ENCODE data around the gene RASGEF1C. TPM values are rescaled to one million over a fixed set of nuclear protein-coding genes. Genes with fewer than 3 reads are reported as not detected.

RASGEF1C gene
- total RNA-seq, 1 experiment from 2014 or later, result 0.29 TPM

DNA sequence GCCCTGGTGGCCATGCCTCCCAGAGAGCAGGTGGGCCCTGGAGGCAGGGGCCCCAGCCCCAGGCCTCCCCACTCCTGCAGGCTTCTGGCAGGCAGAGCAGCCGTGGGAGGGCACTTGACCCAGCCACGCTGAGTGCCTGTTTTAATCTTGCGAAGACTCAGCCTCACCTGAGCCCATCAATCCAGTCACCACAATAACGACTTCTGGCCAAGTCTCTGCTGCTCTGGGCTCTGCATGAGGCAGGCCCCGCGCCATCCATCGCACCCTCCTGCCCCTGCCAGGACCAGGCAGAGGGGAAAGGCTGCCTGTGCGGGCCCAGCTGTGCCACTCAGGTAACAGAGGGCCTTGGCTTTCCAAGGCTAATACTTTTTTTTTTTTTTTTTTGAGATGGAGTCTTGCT, 32.8 kb downstream of the RASGEF1C start:
- H3K36me3 ChIP-seq (ENCODE audit: low read depth, low read length), result no peaks in the 10 kb centered on the region
- no peaks in the 10 kb centered on the region for H3K4me1 ChIP-seq (ENCODE audit: insufficient read depth, low read length)
- no TSS peak for BruUV-seq (replicated peaks)
- DNase-seq (no peak), ATAC-seq (no peak)
- TF ChIP-seq, protein P1, sequence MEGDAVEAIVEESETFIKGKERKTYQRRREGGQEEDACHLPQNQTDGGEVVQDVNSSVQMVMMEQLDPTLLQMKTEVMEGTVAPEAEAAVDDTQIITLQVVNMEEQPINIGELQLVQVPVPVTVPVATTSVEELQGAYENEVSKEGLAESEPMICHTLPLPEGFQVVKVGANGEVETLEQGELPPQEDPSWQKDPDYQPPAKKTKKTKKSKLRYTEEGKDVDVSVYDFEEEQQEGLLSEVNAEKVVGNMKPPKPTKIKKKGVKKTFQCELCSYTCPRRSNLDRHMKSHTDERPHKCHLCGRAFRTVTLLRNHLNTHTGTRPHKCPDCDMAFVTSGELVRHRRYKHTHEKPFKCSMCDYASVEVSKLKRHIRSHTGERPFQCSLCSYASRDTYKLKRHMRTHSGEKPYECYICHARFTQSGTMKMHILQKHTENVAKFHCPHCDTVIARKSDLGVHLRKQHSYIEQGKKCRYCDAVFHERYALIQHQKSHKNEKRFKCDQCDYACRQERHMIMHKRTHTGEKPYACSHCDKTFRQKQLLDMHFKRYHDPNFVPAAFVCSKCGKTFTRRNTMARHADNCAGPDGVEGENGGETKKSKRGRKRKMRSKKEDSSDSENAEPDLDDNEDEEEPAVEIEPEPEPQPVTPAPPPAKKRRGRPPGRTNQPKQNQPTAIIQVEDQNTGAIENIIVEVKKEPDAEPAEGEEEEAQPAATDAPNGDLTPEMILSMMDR (conservative IDR thresholded peaks at IDR 0.05; ENCODE audit: low read depth, low read length), result no peak
- TF ChIP-seq EZH2phosphoT487 (IDR thresholded peaks at IDR 0.05; ENCODE audit: borderline replicate concordance, low read length) (no peak), EZH2 (IDR thresholded peaks at IDR 0.05; ENCODE audit: low read length, unreplicated experiment) (no peak)
- no peak overlapping the region for H3K27ac ChIP-seq (ENCODE audit: low read length)
- no peak overlapping the region for H3K9ac ChIP-seq (ENCODE audit: low read length)
- H3K79me2 ChIP-seq (ENCODE audit: low read length), result no peaks in the 10 kb centered on the region
- H3K4me2 ChIP-seq (ENCODE audit: low read length), result no peak overlapping the region
- no peaks in the 10 kb centered on the region for H3K9me3 ChIP-seq (ENCODE audit: low read length)
- H3K9me2 ChIP-seq (replicated peaks; ENCODE audit: low read length), result no peaks in the 10 kb centered on the region
- H4K20me1 ChIP-seq (ENCODE audit: low read length), result no peaks in the 10 kb centered on the region
- no peaks in the 10 kb centered on the region for H3F3A ChIP-seq (ENCODE audit: low read length, unreplicated experiment)
- no peak overlapping the region for H2AFZ ChIP-seq (ENCODE audit: low read length)
- intact Hi-C loops (cut with micrococcal nuclease), result no loop called here
- no peak overlapping the region for H3K4me3 ChIP-seq (ENCODE audit: low read length)
- ChIA-PET CTCF (no interaction called here), POLR2A (ENCODE audit: unreplicated experiment) (no interaction called here)
- no peaks in the 10 kb centered on the region for H3K27me3 ChIP-seq (ENCODE audit: low read length)

DNA sequence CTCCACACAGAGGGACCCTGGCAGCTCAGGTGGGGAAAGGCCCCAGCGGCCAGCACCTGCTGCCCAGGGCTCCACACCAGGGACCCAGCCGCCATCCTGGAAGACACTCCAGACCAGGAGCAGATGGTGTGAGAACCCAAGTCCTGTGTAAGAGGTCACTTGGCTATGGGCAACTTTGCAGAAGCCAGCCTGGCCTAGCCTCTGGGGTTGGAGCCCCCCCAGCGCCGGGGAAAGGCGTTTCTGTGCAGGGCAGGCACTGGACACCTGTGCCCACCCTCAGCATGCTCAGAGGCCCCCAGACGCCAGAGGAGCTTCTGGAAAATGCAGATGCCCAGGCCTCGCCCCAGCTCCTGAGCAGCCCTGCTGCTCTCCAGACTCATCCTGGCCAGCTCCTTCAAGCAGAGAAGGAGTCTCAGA, 34.0 kb downstream of the RASGEF1C start:
- Histone ChIP-seq H3K27ac (ENCODE audit: low read length) (no peak overlapping the region), H3K27me3 (ENCODE audit: low read length) (no peaks in the 10 kb centered on the region), H3K9me2 (replicated peaks; ENCODE audit: low read length) (no peaks in the 10 kb centered on the region), H3K4me2 (ENCODE audit: low read length) (no peak overlapping the region), H3F3A (ENCODE audit: low read length, unreplicated experiment) (no peaks in the 10 kb centered on the region), H4K20me1 (ENCODE audit: low read length) (no peaks in the 10 kb centered on the region), H3K79me2 (ENCODE audit: low read length) (no peaks in the 10 kb centered on the region), H3K36me3 (ENCODE audit: low read depth, low read length) (no peaks in the 10 kb centered on the region), H2AFZ (ENCODE audit: low read length) (no peak overlapping the region), H3K4me3 (ENCODE audit: low read length) (no peak overlapping the region), H3K4me1 (ENCODE audit: insufficient read depth, low read length) (no peaks in the 10 kb centered on the region), H3K9me3 (ENCODE audit: low read length) (no peaks in the 10 kb centered on the region), H3K9ac (ENCODE audit: low read length) (no peak overlapping the region)
- no peak for DNase-seq
- ATAC-seq, result no peak
- intact Hi-C loops (cut with micrococcal nuclease), result no loop called here
- CTCF ChIA-PET, result no interaction called here
- BruUV-seq (replicated peaks), result no TSS peak
- POLR2A ChIA-PET (ENCODE audit: unreplicated experiment), result no interaction called here
- no peak for TF ChIP-seq EZH2 (IDR thresholded peaks at IDR 0.05; ENCODE audit: low read length, unreplicated experiment)
- TF ChIP-seq, protein P1 (conservative IDR thresholded peaks at IDR 0.05; ENCODE audit: low read depth, low read length), result no peak
- no peak for TF ChIP-seq EZH2phosphoT487 (IDR thresholded peaks at IDR 0.05; ENCODE audit: borderline replicate concordance, low read length)

DNA sequence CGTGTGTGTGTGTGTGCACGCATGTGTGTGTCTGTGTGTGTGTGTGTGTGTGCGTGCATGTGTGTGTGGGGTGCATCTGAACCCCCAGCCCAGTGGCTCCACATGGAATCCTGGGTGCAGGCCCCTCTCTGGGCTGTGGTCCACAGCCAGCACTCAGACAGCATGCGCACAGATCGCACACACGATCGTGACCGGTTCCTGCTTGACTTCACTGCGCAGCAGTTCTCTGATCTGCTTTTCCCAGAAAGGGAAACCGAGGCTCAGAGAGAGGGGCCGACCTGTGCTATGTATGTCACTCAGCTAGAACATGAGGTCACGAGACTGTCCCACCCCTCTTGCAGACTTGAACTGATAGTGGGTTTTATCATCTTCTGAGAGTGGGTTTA, 34.4 kb downstream of the RASGEF1C start:
- H3K27me3 ChIP-seq (ENCODE audit: low read length), result no peaks in the 10 kb centered on the region
- POLR2A ChIA-PET (ENCODE audit: unreplicated experiment), result no interaction called here

More for the DNA sequence above, 34.4 kb downstream of the RASGEF1C start:
- no peaks in the 10 kb centered on the region for H3K9me2 ChIP-seq (replicated peaks; ENCODE audit: low read length)
- no peaks in the 10 kb centered on the region for H4K20me1 ChIP-seq (ENCODE audit: low read length)
- H3K79me2 ChIP-seq (ENCODE audit: low read length), result no peaks in the 10 kb centered on the region
- no peaks in the 10 kb centered on the region for H3K36me3 ChIP-seq (ENCODE audit: low read depth, low read length)
- CTCF ChIA-PET, result no interaction called here
- no peak for TF ChIP-seq EZH2 (IDR thresholded peaks at IDR 0.05; ENCODE audit: low read length, unreplicated experiment)
- TF ChIP-seq, protein P1 (conservative IDR thresholded peaks at IDR 0.05; ENCODE audit: low read depth, low read length), result no peak
- TF ChIP-seq EZH2phosphoT487 (IDR thresholded peaks at IDR 0.05; ENCODE audit: borderline replicate concordance, low read length), result no peak
- no peaks in the 10 kb centered on the region for H3K9me3 ChIP-seq (ENCODE audit: low read length)
- H3K27ac ChIP-seq (ENCODE audit: low read length), result no peak overlapping the region
- no peak overlapping the region for H2AFZ ChIP-seq (ENCODE audit: low read length)
- ATAC-seq, result no peak
- H3K4me1 ChIP-seq (ENCODE audit: insufficient read depth, low read length), result no peaks in the 10 kb centered on the region
- DNase-seq, result no peak
- H3F3A ChIP-seq (ENCODE audit: low read length, unreplicated experiment), result no peaks in the 10 kb centered on the region
- H3K9ac ChIP-seq (ENCODE audit: low read length), result no peak overlapping the region
- H3K4me2 ChIP-seq (ENCODE audit: low read length), result no peak overlapping the region
- H3K4me3 ChIP-seq (ENCODE audit: low read length), result no peak overlapping the region
- BruUV-seq (replicated peaks), result no TSS peak
- intact Hi-C loops (cut with micrococcal nuclease), result no loop called here

Measured in PC-3 (cell line).